ENCODE results near the gene FUT9. TPM values are rescaled to one million over a fixed set of nuclear protein-coding genes. Genes with fewer than 3 reads are reported as not detected.

The FUT9 gene
- total and polyA plus RNA-seq, 2 experiments from 2014 or later: 2.1 to 6.8 TPM

DNA sequence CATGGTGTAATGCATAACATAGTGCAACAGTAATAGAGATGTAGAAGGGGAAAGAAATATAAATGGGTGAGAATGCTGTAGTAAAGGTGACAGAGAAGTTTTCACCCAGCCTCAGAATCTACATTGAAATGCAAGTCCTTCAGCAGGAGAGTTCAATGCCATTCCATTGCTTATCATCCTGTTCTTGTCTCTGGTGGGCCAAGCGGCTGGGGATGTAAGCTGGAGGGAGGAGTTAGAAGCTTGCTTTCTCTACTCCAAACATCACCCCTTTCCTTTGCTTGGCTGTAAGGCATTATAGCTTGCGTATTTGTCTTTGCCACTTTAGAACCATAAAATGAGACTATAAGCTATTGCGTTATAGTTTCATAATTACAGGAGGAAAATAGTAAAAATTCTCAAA, 2.2 kb upstream of the FUT9 start (continued):
- TF ChIP-seq JUNB (IDR thresholded peaks at IDR 0.05; ENCODE audit: unreplicated experiment): no peak

DNA sequence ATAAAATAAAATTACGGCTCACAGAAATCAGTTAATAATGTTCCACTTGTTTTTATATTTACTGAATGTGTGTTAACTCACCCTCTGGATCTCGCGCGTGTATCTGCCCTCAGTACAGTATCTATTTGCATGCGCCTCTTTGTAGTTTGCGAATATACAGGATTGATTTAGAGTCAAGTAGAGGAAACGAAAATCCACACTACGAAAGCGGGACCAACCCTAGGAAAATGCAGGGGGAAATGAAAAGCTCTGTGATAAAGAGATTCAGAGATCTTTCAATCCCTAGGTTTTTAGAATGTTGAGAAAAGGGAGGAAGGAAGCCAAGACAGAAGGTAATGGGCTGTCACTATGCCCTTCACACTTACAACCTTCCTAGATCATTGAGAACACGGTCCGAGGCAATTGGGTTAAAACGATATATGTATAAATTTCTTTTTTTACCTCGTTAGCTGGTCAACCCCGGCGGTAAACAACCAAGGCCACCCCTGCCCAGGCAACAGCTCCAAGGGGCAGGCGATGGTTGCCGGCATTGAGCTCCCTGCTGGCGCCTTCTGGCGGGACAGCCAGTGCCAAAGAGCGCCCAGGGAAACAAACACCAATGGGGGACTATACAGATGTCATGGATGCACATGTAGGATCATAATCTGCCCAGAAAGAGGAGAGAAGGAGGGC, 792 bp upstream of the FUT9 start:
- peak overlapping the region; percentile 86 for H3K27ac Mint-ChIP-seq
- peaks cover 22% of the 10 kb centered on the region for H3K27me3 ChIP-seq (ENCODE audit: insufficient read depth)
- H3K36me3 ChIP-seq (ENCODE audit: insufficient read depth): no peaks in the 10 kb centered on the region
- ATAC-seq (peak; percentile 45), DNase-seq (ENCODE audit: low spot score) (peak; percentile 7)
- peak overlapping the region; percentile 73 for H3K4me3 ChIP-seq
- peak overlapping the region; percentile 94 for H3K4me2 ChIP-seq
- peak overlapping the region; percentile 88 for H3K4me3 Mint-ChIP-seq
- peak overlapping the region; percentile 70 for H3K27ac ChIP-seq (ENCODE audit: low read depth)
- H3K36me3 Mint-ChIP-seq (ENCODE audit: low read depth): no peaks in the 10 kb centered on the region; the same call in 2 of the 3 replicates
- no peaks in the 10 kb centered on the region for H3K9me3 Mint-ChIP-seq
- no peaks in the 10 kb centered on the region for H3F3A ChIP-seq (replicated peaks; ENCODE audit: low read depth)
- H3K27me3 Mint-ChIP-seq (ENCODE audit: insufficient read depth, low read depth, poor library complexity): peaks cover 3% of the 10 kb centered on the region
- H2AFZ ChIP-seq: peak overlapping the region; percentile 91; the same call in 1 of the 2 replicates
- H3K79me2 ChIP-seq (replicated peaks; ENCODE audit: insufficient read depth): peaks cover 6% of the 10 kb centered on the region
- peaks cover 33% of the 10 kb centered on the region for H3K4me1 Mint-ChIP-seq
- H3K4me1 ChIP-seq (ENCODE audit: insufficient read depth): peaks cover 21% of the 10 kb centered on the region
- no peaks in the 10 kb centered on the region for H4K20me1 ChIP-seq (replicated peaks; ENCODE audit: insufficient read depth)
- no peaks in the 10 kb centered on the region for H3K9me2 ChIP-seq (ENCODE audit: insufficient read depth)
- no peak for TF ChIP-seq ZNF114 (CRISPR knock-in tag; IDR thresholded peaks at IDR 0.05)
- TF ChIP-seq CREB1 (CRISPR knock-in tag; IDR thresholded peaks at IDR 0.05; ENCODE audit: low read depth): no peak
- TF ChIP-seq, protein P1, sequence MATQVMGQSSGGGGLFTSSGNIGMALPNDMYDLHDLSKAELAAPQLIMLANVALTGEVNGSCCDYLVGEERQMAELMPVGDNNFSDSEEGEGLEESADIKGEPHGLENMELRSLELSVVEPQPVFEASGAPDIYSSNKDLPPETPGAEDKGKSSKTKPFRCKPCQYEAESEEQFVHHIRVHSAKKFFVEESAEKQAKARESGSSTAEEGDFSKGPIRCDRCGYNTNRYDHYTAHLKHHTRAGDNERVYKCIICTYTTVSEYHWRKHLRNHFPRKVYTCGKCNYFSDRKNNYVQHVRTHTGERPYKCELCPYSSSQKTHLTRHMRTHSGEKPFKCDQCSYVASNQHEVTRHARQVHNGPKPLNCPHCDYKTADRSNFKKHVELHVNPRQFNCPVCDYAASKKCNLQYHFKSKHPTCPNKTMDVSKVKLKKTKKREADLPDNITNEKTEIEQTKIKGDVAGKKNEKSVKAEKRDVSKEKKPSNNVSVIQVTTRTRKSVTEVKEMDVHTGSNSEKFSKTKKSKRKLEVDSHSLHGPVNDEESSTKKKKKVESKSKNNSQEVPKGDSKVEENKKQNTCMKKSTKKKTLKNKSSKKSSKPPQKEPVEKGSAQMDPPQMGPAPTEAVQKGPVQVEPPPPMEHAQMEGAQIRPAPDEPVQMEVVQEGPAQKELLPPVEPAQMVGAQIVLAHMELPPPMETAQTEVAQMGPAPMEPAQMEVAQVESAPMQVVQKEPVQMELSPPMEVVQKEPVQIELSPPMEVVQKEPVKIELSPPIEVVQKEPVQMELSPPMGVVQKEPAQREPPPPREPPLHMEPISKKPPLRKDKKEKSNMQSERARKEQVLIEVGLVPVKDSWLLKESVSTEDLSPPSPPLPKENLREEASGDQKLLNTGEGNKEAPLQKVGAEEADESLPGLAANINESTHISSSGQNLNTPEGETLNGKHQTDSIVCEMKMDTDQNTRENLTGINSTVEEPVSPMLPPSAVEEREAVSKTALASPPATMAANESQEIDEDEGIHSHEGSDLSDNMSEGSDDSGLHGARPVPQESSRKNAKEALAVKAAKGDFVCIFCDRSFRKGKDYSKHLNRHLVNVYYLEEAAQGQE (IDR thresholded peaks at IDR 0.05; ENCODE audit: unreplicated experiment): no peak
- TF ChIP-seq, protein P2, sequence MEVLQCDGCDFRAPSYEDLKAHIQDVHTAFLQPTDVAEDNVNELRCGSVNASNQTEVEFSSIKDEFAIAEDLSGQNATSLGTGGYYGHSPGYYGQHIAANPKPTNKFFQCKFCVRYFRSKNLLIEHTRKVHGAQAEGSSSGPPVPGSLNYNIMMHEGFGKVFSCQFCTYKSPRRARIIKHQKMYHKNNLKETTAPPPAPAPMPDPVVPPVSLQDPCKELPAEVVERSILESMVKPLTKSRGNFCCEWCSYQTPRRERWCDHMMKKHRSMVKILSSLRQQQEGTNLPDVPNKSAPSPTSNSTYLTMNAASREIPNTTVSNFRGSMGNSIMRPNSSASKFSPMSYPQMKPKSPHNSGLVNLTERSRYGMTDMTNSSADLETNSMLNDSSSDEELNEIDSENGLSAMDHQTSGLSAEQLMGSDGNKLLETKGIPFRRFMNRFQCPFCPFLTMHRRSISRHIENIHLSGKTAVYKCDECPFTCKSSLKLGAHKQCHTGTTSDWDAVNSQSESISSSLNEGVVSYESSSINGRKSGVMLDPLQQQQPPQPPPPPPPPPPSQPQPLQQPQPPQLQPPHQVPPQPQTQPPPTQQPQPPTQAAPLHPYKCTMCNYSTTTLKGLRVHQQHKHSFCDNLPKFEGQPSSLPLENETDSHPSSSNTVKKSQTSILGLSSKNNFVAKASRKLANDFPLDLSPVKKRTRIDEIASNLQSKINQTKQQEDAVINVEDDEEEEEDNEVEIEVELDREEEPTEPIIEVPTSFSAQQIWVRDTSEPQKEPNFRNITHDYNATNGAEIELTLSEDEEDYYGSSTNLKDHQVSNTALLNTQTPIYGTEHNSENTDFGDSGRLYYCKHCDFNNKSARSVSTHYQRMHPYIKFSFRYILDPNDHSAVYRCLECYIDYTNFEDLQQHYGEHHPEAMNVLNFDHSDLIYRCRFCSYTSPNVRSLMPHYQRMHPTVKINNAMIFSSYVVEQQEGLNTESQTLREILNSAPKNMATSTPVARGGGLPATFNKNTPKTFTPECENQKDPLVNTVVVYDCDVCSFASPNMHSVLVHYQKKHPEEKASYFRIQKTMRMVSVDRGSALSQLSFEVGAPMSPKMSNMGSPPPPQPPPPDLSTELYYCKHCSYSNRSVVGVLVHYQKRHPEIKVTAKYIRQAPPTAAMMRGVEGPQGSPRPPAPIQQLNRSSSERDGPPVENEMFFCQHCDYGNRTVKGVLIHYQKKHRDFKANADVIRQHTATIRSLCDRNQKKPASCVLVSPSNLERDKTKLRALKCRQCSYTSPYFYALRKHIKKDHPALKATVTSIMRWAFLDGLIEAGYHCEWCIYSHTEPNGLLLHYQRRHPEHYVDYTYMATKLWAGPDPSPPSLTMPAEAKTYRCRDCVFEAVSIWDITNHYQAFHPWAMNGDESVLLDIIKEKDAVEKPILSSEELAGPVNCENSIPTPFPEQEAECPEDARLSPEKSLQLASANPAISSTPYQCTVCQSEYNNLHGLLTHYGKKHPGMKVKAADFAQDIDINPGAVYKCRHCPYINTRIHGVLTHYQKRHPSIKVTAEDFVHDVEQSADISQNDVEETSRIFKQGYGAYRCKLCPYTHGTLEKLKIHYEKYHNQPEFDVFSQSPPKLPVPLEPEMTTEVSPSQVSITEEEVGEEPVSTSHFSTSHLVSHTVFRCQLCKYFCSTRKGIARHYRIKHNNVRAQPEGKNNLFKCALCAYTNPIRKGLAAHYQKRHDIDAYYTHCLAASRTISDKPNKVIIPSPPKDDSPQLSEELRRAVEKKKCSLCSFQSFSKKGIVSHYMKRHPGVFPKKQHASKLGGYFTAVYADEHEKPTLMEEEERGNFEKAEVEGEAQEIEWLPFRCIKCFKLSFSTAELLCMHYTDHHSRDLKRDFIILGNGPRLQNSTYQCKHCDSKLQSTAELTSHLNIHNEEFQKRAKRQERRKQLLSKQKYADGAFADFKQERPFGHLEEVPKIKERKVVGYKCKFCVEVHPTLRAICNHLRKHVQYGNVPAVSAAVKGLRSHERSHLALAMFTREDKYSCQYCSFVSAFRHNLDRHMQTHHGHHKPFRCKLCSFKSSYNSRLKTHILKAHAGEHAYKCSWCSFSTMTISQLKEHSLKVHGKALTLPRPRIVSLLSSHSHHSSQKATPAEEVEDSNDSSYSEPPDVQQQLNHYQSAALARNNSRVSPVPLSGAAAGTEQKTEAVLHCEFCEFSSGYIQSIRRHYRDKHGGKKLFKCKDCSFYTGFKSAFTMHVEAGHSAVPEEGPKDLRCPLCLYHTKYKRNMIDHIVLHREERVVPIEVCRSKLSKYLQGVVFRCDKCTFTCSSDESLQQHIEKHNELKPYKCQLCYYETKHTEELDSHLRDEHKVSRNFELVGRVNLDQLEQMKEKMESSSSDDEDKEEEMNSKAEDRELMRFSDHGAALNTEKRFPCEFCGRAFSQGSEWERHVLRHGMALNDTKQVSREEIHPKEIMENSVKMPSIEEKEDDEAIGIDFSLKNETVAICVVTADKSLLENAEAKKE (CRISPR knock-in tag; IDR thresholded peaks at IDR 0.05): no peak
- TF ChIP-seq, protein P3, sequence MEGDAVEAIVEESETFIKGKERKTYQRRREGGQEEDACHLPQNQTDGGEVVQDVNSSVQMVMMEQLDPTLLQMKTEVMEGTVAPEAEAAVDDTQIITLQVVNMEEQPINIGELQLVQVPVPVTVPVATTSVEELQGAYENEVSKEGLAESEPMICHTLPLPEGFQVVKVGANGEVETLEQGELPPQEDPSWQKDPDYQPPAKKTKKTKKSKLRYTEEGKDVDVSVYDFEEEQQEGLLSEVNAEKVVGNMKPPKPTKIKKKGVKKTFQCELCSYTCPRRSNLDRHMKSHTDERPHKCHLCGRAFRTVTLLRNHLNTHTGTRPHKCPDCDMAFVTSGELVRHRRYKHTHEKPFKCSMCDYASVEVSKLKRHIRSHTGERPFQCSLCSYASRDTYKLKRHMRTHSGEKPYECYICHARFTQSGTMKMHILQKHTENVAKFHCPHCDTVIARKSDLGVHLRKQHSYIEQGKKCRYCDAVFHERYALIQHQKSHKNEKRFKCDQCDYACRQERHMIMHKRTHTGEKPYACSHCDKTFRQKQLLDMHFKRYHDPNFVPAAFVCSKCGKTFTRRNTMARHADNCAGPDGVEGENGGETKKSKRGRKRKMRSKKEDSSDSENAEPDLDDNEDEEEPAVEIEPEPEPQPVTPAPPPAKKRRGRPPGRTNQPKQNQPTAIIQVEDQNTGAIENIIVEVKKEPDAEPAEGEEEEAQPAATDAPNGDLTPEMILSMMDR (conservative IDR thresholded peaks at IDR 0.05; ENCODE audit: low read depth in 2 of 2): no peak
- TF ChIP-seq POLR2AphosphoS5 (IDR thresholded peaks at IDR 0.05; ENCODE audit: low read depth): no peak
- TF ChIP-seq EZH2phosphoT487 (IDR thresholded peaks at IDR 0.05; ENCODE audit: unreplicated experiment): no peak
- TF ChIP-seq, protein P4, sequence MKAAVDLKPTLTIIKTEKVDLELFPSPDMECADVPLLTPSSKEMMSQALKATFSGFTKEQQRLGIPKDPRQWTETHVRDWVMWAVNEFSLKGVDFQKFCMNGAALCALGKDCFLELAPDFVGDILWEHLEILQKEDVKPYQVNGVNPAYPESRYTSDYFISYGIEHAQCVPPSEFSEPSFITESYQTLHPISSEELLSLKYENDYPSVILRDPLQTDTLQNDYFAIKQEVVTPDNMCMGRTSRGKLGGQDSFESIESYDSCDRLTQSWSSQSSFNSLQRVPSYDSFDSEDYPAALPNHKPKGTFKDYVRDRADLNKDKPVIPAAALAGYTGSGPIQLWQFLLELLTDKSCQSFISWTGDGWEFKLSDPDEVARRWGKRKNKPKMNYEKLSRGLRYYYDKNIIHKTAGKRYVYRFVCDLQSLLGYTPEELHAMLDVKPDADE (IDR thresholded peaks at IDR 0.05): no peak
- TF ChIP-seq JUNB (IDR thresholded peaks at IDR 0.05; ENCODE audit: unreplicated experiment): no peak
- no peak for TF ChIP-seq EZH2 (IDR thresholded peaks at IDR 0.05; ENCODE audit: low read depth, unreplicated experiment)
- no peak for TF ChIP-seq STAT1 (IDR thresholded peaks at IDR 0.05; ENCODE audit: unreplicated experiment)
- no peak for TF ChIP-seq NANOG (IDR thresholded peaks at IDR 0.05; ENCODE audit: borderline replicate concordance)

All from GM23338 (cell line).